GM21515 (cell line): ENCODE data around the gene PRKCA.
A peak's percentile ranks its signal among the peaks of the same experiment; 100 is the strongest.
"Not testable (repeated sequence)": the region's sequence is repeated elsewhere in the genome, so short reads cannot be mapped to it uniquely, and the experiment has no call there.

Source experiments
- ATAC-seq: cut with Tn5 transposase; IDR thresholded peaks from one replicate; pipeline ENCODE4 v1.9.1; 2021; ENCODE audit not compliant: unreplicated experiment

Gene PRKCA

GRCh38 chr17:66698270-66698669 is 395.9 kb downstream of the PRKCA start:
- ATAC-seq, result no peak

- no peak for ATAC-seq
Observed at GRCh38 chr17:66701462-66701861, 399.0 kb downstream of the PRKCA start.

- no peak for ATAC-seq
Observed at GRCh38 chr17:66702106-66702936, 399.9 kb downstream of the PRKCA start.

GRCh38 chr17:66704858-66705520 is 402.6 kb downstream of the PRKCA start:
- ATAC-seq, result no peak

- no peak for ATAC-seq
Observed at GRCh38 chr17:66706851-66707450, 404.5 kb downstream of the PRKCA start.

- ATAC-seq, result no peak
Observed at GRCh38 chr17:66711401-66711800, 409.0 kb downstream of the PRKCA start.

GRCh38 chr17:66711881-66712321 is 409.5 kb downstream of the PRKCA start:
- no peak for ATAC-seq

- ATAC-seq, result no peak
Observed at GRCh38 chr17:66712453-66712852, 410.0 kb downstream of the PRKCA start.

GRCh38 chr17:66713021-66713532 is 410.7 kb downstream of the PRKCA start:
- ATAC-seq, result not testable (repeated sequence)

GRCh38 chr17:66713533-66714042 is 411.2 kb downstream of the PRKCA start:
- ATAC-seq, result peak; percentile 69

- no peak for ATAC-seq
Observed at GRCh38 chr17:66714046-66715023, 411.9 kb downstream of the PRKCA start.

- ATAC-seq, result no peak
Observed at GRCh38 chr17:66715076-66715675, 412.8 kb downstream of the PRKCA start.

- no peak for ATAC-seq
Observed at GRCh38 chr17:66715745-66716156, 413.3 kb downstream of the PRKCA start.

GRCh38 chr17:66716236-66717026 is 414.0 kb downstream of the PRKCA start:
- ATAC-seq, result no peak

- peak; percentile 53 for ATAC-seq
Observed at GRCh38 chr17:66717641-66718058, 415.2 kb downstream of the PRKCA start.

- ATAC-seq, result no peak
Observed at GRCh38 chr17:66720027-66720426, 417.6 kb downstream of the PRKCA start.

GRCh38 chr17:66720567-66720966 is 418.2 kb downstream of the PRKCA start:
- ATAC-seq, result no peak

- ATAC-seq, result no peak
Observed at GRCh38 chr17:66722341-66722740, 419.9 kb downstream of the PRKCA start.
